Fibroblast of the aortic adventitia (primary cell): ENCODE results near the gene TMPO. TPM values are rescaled to one million over a fixed set of nuclear protein-coding genes. Genes with fewer than 3 reads are reported as not detected.
A peak's percentile ranks its signal among the peaks of the same experiment; 100 is the strongest.

Experiments
- DNase-seq: peaks from one replicate; pipeline ENCODE4 v3.0.0-alpha.2; 2010; ENCODE audit warnings: low read depth
- H3K4me3 ChIP-seq: 2 replicates; pipeline ENCODE4 v1.5.1; 2011; ENCODE audit warnings: low read depth, mild to moderate bottlenecking, control low read depth, low read length, moderate library complexity
- total RNA-seq: library from RNA; depleted of rRNA; stranded (reverse); fragments of >200 nt; gene quantifications from 2 replicates; pipeline ENCODE4 v1.2.3, GENCODE V29; 2012; ENCODE audit warnings: low replicate concordance
- TF ChIP-seq, protein P1 (sequence below): IDR thresholded peaks from 2 replicates; pipeline ENCODE4 v1.5.1; 2011; ENCODE audit warnings: mild to moderate bottlenecking, low read length, control low read depth, inconsistent platforms; ENCODE audit not compliant: insufficient read depth

Gene TMPO, protein sequence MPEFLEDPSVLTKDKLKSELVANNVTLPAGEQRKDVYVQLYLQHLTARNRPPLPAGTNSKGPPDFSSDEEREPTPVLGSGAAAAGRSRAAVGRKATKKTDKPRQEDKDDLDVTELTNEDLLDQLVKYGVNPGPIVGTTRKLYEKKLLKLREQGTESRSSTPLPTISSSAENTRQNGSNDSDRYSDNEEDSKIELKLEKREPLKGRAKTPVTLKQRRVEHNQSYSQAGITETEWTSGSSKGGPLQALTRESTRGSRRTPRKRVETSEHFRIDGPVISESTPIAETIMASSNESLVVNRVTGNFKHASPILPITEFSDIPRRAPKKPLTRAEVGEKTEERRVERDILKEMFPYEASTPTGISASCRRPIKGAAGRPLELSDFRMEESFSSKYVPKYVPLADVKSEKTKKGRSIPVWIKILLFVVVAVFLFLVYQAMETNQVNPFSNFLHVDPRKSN
- 49.4 and 130 TPM in 2 replicates for total RNA-seq

DNA sequence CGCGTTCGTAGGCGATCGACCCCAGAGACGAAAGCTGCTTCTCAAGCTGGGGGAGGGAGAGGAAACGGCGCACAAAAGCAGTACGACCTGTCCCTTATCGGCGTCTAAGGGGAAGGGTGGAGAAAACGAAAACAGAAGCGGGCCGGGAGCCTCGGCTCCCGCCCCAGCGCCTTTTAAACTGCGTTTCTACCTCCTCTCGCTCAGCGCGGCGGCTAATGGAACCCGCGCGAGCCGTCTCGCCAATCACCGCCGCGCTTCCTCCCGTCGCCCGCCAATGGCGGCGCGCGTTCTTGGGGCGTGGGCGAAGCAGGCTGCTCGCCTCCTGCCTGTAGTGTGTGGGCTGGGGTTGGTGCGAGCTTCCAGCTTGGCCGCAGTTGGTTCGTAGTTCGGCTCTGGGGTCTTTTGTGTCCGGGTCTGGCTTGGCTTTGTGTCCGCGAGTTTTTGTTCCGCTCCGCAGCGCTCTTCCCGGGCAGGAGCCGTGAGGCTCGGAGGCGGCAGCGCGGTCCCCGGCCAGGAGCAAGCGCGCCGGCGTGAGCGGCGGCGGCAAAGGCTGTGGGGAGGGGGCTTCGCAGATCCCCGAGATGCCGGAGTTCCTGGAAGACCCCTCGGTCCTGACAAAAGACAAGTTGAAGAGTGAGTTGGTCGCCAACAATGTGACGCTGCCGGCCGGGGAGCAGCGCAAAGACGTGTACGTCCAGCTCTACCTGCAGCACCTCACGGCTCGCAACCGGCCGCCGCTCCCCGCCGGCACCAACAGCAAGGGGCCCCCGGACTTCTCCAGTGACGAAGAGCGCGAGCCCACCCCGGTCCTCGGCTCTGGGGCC lies at the start of gene TMPO:
TMPO (plus strand) TSS at position 304 of the 824 bp plus-strand sequence; CDS start at position 582, 278 bp downstream.
- DNase-seq, result peak; percentile 85
- TF ChIP-seq, protein P1, sequence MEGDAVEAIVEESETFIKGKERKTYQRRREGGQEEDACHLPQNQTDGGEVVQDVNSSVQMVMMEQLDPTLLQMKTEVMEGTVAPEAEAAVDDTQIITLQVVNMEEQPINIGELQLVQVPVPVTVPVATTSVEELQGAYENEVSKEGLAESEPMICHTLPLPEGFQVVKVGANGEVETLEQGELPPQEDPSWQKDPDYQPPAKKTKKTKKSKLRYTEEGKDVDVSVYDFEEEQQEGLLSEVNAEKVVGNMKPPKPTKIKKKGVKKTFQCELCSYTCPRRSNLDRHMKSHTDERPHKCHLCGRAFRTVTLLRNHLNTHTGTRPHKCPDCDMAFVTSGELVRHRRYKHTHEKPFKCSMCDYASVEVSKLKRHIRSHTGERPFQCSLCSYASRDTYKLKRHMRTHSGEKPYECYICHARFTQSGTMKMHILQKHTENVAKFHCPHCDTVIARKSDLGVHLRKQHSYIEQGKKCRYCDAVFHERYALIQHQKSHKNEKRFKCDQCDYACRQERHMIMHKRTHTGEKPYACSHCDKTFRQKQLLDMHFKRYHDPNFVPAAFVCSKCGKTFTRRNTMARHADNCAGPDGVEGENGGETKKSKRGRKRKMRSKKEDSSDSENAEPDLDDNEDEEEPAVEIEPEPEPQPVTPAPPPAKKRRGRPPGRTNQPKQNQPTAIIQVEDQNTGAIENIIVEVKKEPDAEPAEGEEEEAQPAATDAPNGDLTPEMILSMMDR, result no peak

DNA sequence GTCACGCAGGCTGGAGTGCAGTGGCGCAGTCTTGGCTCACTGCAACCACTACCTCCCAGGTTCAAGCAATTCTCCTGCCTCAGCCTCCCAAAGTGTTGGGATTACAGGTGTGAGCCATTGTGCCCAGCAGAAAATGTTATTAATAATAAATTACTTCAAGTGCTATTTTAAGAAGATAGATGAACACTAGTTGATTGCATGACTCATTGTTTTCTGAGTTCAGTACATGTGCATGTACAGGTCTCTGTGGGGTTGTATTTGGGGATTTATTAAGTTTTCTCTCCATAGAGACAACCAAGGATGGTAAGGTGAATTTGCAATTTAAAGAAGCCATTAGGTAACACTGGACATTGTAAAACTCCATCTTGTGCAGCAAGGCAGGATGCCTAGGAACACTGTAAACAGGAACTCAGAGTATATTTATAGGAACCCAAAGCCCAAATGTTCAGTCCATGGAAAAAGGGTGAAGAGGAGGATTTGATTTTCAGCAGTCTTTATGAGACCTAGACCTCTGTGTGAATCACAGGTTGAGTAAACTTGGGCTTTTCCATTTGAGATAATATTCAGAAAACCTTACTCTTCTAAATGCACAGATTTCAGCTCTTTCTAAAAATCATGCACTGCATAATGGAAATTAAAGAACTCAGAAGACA lies 49.3 kb upstream of the TMPO start:
- H3K4me3 ChIP-seq, result no peak overlapping the region
- no peak for DNase-seq
- TF ChIP-seq, protein P1, result no peak

More for the DNA sequence above, at the start of gene TMPO:
- H3K4me3 ChIP-seq, result peak within 1 kb of the TSS; percentile 94

DNA sequence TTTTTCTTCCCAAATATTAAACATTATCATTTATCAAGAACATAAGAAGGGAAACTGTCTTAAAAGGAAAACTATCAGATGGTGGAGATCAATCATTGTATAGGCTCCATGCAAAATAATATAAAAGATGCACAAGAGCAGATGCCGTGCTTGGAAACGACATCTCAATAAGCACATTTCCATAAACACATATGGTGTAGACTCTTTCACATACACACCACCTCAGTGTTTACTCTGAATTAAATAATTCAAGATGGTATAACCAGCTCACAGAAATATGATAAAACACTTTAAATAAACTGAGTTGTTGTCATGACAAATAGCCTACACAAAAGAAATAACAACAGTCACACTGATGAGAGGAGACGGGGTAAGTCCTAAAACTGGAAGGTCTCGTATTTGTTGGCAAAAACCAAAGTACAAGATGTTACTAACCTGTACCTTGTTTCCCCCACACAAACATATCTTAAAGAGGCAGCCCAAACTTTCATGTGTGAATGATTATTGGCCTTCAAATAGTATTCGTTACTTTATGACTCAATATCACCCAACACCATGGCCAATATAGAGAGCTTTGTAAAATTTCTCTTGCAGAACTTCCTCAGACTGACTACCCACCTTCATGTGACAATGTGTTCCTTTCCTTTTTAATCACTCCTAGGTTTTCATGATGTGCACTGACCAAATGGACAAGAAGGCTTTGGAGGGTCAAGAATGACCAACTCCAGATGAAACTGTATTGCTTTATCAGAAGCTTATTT lies 48.6 kb upstream of the TMPO start:
- TF ChIP-seq, protein P1, result no peak
- no peak for DNase-seq
- H3K4me3 ChIP-seq, result no peak overlapping the region

DNA sequence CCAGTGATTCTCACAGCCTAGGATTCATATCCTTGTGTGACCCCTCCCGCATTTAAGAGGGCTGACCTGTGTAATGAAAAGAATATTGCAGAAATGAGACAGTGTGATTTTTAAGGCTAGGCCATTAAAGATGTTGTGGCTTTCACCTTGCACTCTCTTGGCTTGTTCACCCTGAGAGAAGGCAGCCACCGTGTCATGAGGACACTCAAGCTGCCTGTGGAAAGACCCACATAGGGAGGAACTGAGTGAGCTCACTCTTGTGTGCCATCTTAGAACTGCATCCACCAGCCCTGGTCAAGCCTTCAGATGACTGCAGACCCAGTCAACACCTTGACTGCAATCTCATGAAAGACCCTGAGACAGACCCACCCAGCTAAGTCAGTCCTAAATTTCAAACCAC lies 46.3 kb upstream of the TMPO start:
- no peak overlapping the region for H3K4me3 ChIP-seq
- TF ChIP-seq, protein P1, result no peak
- no peak for DNase-seq

DNA sequence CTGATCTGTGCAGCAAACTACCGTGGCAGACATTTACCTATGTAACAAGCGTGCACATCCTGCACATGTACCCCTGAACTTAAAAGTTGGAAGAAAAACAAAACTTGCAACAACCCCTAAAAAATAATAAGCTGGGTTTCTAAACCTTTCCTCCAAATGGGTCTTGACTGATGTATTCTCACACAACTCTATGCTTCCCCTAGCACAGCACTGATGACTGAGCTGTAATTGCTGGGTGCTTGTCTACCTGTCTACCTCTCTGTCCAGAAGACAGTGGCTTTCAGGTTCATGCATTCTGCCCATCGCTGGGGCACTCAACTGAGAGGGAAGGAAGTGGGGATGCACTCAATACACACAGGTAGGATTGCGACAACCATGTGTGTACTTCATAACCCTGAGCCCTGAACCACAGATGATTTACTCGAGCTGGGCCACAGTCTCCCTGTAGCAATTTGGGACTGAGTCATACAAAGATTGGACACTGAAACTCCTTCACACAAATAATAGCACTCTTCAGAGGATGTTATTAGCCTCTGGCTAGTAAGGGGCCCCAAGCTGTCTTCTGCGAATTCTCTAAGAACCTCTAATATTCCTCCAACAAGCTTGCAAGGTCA lies 44.8 kb upstream of the TMPO start:
- no peak for DNase-seq
- H3K4me3 ChIP-seq, result no peak overlapping the region
- TF ChIP-seq, protein P1, result no peak
